ENCODE results near the gene UTF1.

- TF ChIP-seq POLR2A (IDR thresholded peaks at IDR 0.05), result no peak
- no peak for TF ChIP-seq POLR2AphosphoS5 (IDR thresholded peaks at IDR 0.05)
- no peak for TF ChIP-seq CTCF (IDR thresholded peaks at IDR 0.05)
These were observed 19.4 kb upstream of the UTF1 start for GRCh38 chr10:133210398-133211140.

Data from stomach (tissue), 4 donors.